Esophagus muscularis mucosa (tissue), 4 donors: ENCODE results near the gene OTOF.

ENCODE experiments used
- CTCF ChIP-seq, 3 experiments: fragments of 200-600 bp in 2 of 3; fragments of 450-650 bp in 1 of 3; sonication (generic) in 2 of 3; IDR thresholded peaks; one replicate each; pipeline ENCODE4 v1.5.1; 2017 to 2019; ENCODE audit warnings: antibody characterized with exemption in 3 of 3, mild to moderate bottlenecking in 2 of 3, moderate library complexity in 1 of 3
- EP300 ChIP-seq: sonication (generic); formaldehyde crosslinking; IDR thresholded peaks from one replicate; pipeline ENCODE4 v1.6.1; 2017; ENCODE audit warnings: antibody characterized with exemption
- POLR2A ChIP-seq: fragments of 450-650 bp; IDR thresholded peaks from one replicate; pipeline ENCODE4 v1.6.1; 2017; ENCODE audit warnings: antibody characterized with exemption, moderate library complexity, mild to moderate bottlenecking, low read depth

GRCh38 chr2:26477126-26477910 lies 606 bp downstream of the OTOF start:
- TF ChIP-seq CTCF (IDR thresholded peaks at IDR 0.05) = no peak
- no peak for TF ChIP-seq POLR2A
- TF ChIP-seq EP300 = no peak
